ENCODE measurements around the gene LIPC.

LIPC gene

GRCh38 chr15:58549785-58550074 lies 117.9 kb downstream of the LIPC start:
- Histone ChIP-seq H3K36me3 (ENCODE audit: control insufficient read depth, insufficient read depth, low read length) (no peaks in the 10 kb centered on the region), H3K9me3 (ENCODE audit: control insufficient read depth, insufficient read depth, low read depth, low read length) (no peaks in the 10 kb centered on the region), H3K9ac (ENCODE audit: low read length) (no peak overlapping the region), H3K27ac (ENCODE audit: low read depth, low read length) (no peak overlapping the region), H3K4me3 (ENCODE audit: low read depth, low read length) (no peak overlapping the region), H3K4me1 (ENCODE audit: control insufficient read depth, insufficient read depth, low read length) (peaks cover 11% of the 10 kb centered on the region), H3K27me3 (ENCODE audit: control insufficient read depth, insufficient read depth, low read length) (no peaks in the 10 kb centered on the region)

DNA sequence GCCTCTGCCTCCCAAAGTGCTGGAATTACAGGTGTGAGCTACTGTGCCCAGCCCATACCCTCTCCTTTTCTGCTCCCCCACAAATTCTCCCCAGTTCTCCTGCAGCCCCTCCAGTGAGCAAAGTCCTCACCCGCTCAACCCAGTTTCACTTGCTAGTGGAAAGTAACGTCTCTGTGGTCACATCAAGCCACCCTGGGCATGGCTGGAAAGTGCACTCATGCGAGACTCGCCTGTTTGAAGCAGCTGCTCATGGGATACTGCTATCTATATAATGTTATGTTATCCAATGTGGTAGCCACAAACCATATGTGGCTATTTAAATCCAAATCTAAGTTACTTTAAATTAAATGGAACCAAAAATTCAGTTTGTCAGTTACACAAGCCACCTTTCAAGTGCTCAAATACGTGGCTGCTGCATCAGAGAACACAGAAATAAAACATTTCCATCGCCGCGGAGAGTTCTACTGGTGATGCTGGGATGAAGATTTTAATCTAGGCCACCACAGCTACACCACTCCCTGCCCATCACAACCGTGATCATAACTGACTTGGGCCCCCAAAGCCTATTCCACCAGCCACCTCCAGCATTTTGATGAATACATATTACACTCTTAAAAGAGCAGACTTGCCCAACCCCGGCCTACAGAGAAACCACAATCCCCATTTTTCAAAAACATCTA lies 119.4 kb downstream of the LIPC start:
- Histone ChIP-seq H3K36me3 (ENCODE audit: control insufficient read depth, insufficient read depth, low read length) (no peaks in the 10 kb centered on the region), H3K4me1 (ENCODE audit: control insufficient read depth, insufficient read depth, low read length) (peaks cover 21% of the 10 kb centered on the region), H3K9me3 (ENCODE audit: control insufficient read depth, insufficient read depth, low read depth, low read length) (no peaks in the 10 kb centered on the region), H3K4me3 (ENCODE audit: low read depth, low read length) (no peak overlapping the region), H3K27me3 (ENCODE audit: control insufficient read depth, insufficient read depth, low read length) (no peaks in the 10 kb centered on the region), H3K27ac (ENCODE audit: low read depth, low read length) (no peak overlapping the region), H3K9ac (ENCODE audit: low read length) (no peak overlapping the region)

DNA sequence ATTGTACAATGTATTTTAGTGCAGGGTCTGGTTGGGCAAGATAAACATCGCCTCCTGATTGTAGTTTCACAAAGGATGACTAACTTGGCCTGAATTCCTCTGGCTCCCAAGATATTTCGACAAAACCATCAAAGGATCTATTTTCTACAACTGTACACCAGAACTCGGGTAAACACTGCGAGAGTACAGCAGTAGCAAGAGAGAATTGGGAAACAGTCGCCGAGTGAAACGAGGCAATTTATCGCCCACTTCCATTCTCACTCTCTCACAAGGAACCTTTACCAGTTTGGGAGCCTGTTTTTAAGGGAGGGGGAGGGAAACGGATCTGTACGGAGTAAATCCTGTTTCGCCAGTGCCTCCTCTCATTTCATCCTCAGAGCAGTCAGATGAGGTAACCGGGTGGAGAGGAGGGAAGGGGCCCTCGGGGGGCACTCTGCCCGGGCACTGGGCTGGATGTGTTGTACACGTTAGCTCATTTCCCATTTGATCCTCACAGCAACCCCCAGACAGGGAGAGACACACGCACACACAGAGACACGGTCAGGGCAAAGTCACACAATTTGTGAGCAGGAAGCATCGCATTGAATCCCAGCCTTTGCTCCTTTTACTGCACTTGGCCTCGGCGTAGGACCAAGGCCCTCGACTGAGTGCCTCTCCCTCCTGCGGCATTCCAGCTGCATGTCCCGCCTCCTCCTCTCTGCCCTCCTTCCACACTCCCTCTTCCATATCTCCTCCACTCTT lies 120.1 kb downstream of the LIPC start:
- Histone ChIP-seq H3K9ac (ENCODE audit: low read length) (no peak overlapping the region), H3K4me3 (ENCODE audit: low read depth, low read length) (no peak overlapping the region), H3K9me3 (ENCODE audit: control insufficient read depth, insufficient read depth, low read depth, low read length) (no peaks in the 10 kb centered on the region), H3K27me3 (ENCODE audit: control insufficient read depth, insufficient read depth, low read length) (no peaks in the 10 kb centered on the region), H3K4me1 (ENCODE audit: control insufficient read depth, insufficient read depth, low read length) (peaks cover 21% of the 10 kb centered on the region), H3K27ac (ENCODE audit: low read depth, low read length) (no peak overlapping the region), H3K36me3 (ENCODE audit: control insufficient read depth, insufficient read depth, low read length) (no peaks in the 10 kb centered on the region)

GRCh38 chr15:58552505-58553364 lies 120.9 kb downstream of the LIPC start:
- H3K4me3 ChIP-seq (ENCODE audit: low read depth, low read length): no peak overlapping the region
- no peak overlapping the region for H3K9ac ChIP-seq (ENCODE audit: low read length)
- no peak overlapping the region for H3K27ac ChIP-seq (ENCODE audit: low read depth, low read length)
- no peaks in the 10 kb centered on the region for H3K27me3 ChIP-seq (ENCODE audit: control insufficient read depth, insufficient read depth, low read length)
- no peaks in the 10 kb centered on the region for H3K9me3 ChIP-seq (ENCODE audit: control insufficient read depth, insufficient read depth, low read depth, low read length)
- H3K36me3 ChIP-seq (ENCODE audit: control insufficient read depth, insufficient read depth, low read length): no peaks in the 10 kb centered on the region
- peaks cover 21% of the 10 kb centered on the region for H3K4me1 ChIP-seq (ENCODE audit: control insufficient read depth, insufficient read depth, low read length)

DNA sequence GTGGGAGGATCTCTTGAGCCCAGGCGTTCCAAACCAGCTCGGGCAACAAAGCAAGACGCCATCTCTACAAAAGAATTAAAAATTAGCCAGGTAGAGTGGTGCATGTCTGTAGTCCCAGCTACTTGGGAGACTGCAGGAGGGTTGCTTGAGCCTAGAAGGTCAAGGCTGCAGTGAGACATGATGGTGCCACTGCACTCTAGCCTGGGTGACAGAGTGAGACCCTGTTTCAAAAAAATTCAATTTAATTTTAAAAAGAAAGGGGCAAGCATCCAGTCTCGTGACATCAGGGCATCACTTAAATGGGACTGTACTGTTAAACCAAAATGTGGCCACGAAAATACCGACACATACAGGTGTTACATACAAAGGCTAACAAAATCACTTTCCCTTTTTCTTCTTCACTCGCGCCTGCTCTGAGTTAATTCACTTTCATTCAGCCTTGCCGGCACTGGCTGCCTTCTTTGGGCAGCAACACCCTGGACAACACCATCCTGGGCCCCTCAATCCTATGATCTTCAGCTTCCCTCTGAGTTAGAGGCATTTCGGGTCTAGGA lies 121.7 kb downstream of the LIPC start:
- H3K4me3 ChIP-seq (ENCODE audit: low read depth, low read length): no peak overlapping the region
- H3K9ac ChIP-seq (ENCODE audit: low read length): no peak overlapping the region
- H3K27me3 ChIP-seq (ENCODE audit: control insufficient read depth, insufficient read depth, low read length): no peaks in the 10 kb centered on the region
- H3K36me3 ChIP-seq (ENCODE audit: control insufficient read depth, insufficient read depth, low read length): no peaks in the 10 kb centered on the region
- H3K4me1 ChIP-seq (ENCODE audit: control insufficient read depth, insufficient read depth, low read length): peaks cover 21% of the 10 kb centered on the region
- H3K27ac ChIP-seq (ENCODE audit: low read depth, low read length): no peak overlapping the region
- peaks cover 3% of the 10 kb centered on the region; the same call in 1 of the 2 replicates for H3K9me3 ChIP-seq (ENCODE audit: control insufficient read depth, insufficient read depth, low read depth, low read length)

DNA sequence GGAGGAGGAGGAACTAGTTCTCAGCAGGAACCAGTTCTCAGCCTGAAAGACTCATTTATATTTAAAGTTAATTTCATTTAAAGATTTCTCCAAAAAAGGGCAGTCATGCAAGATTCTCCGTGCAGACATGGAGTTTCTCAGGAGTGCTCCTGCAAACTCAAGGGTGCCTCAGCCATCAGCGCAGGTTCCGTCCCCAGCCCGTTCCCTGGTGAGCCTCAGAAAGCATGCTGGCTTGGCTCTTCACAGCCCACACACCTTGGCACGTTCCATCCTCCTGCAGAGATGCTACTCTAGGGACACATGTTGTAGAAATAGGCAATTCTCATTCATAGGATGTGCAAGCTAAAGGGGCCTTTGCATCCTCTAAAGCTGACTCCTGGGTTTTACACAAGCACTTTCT lies 123.0 kb downstream of the LIPC start:
- Histone ChIP-seq H3K4me3 (ENCODE audit: low read depth, low read length) (no peak overlapping the region), H3K9me3 (ENCODE audit: control insufficient read depth, insufficient read depth, low read depth, low read length) (peaks cover 15% of the 10 kb centered on the region), H3K27me3 (ENCODE audit: control insufficient read depth, insufficient read depth, low read length) (no peaks in the 10 kb centered on the region), H3K4me1 (ENCODE audit: control insufficient read depth, insufficient read depth, low read length) (peaks cover 21% of the 10 kb centered on the region), H3K27ac (ENCODE audit: low read depth, low read length) (no peak overlapping the region), H3K9ac (ENCODE audit: low read length) (no peak overlapping the region), H3K36me3 (ENCODE audit: control insufficient read depth, insufficient read depth, low read length) (no peaks in the 10 kb centered on the region)

DNA sequence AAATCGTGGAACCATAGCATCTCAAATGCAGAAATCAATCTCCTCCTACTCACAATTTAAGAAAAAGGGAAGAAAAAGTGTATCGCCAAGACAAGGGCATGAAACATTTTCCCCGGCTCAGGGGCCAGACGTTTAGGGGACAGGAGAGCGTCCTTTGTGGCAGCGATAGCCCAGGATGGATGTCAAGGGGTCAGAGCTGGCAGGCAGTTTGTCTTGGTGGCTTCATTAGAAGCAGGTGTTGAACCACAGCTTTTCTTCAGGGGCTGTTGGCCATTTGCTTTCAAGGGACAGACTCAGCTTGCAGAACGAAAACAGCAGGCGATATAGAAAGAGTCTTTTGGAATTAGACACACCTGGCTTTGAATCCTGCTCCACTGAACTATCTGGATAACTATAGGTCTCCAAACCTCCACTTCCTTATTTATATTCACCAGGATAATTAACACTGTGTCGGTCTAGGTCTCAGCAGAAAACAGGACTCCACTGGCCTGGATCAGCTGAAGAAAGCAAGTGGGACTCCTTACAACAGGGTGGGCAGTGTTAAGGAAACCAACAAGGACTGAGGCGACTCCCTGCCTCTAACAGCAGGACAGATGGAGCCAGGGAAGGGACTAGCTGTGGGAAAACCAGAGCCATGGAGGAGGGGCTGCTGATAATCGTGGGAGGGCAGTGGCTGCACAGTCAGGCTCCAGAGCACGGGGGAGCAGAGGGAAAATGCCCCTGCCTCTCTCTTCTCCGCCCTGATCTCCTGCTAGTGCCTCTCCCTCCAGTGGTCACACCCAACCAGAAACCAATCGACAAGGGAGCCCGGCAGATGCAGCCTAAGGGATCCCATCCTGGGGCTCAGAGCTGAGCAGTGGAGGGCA lies 123.6 kb downstream of the LIPC start:
- Histone ChIP-seq H3K9me3 (ENCODE audit: control insufficient read depth, insufficient read depth, low read depth, low read length) (peaks cover 16% of the 10 kb centered on the region), H3K4me1 (ENCODE audit: control insufficient read depth, insufficient read depth, low read length) (peaks cover 21% of the 10 kb centered on the region), H3K4me3 (ENCODE audit: low read depth, low read length) (no peak overlapping the region), H3K27ac (ENCODE audit: low read depth, low read length) (no peak overlapping the region), H3K9ac (ENCODE audit: low read length) (no peak overlapping the region), H3K27me3 (ENCODE audit: control insufficient read depth, insufficient read depth, low read length) (no peaks in the 10 kb centered on the region), H3K36me3 (ENCODE audit: control insufficient read depth, insufficient read depth, low read length) (no peaks in the 10 kb centered on the region)

DNA sequence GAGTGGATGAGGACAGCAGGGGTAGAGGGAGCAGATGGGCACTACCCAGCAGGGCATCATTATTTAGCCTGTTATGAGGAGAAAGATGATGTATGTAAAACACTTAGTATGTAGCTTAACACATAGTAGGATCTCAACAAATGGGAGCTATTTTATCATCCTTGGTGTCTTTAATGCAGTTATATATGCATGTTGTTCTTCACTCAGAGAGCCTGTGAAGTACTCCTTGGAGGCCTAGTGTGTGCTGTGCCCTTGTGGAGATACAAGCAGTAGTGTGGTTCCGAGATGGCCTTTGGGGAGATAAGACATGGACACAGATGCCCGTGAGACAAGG lies 124.2 kb downstream of the LIPC start:
- Histone ChIP-seq H3K4me3 (ENCODE audit: low read depth, low read length) (no peak overlapping the region), H3K9me3 (ENCODE audit: control insufficient read depth, insufficient read depth, low read depth, low read length) (peaks cover 16% of the 10 kb centered on the region), H3K36me3 (ENCODE audit: control insufficient read depth, insufficient read depth, low read length) (no peaks in the 10 kb centered on the region), H3K4me1 (ENCODE audit: control insufficient read depth, insufficient read depth, low read length) (peaks cover 21% of the 10 kb centered on the region), H3K27ac (ENCODE audit: low read depth, low read length) (no peak overlapping the region), H3K9ac (ENCODE audit: low read length) (no peak overlapping the region), H3K27me3 (ENCODE audit: control insufficient read depth, insufficient read depth, low read length) (no peaks in the 10 kb centered on the region)

DNA sequence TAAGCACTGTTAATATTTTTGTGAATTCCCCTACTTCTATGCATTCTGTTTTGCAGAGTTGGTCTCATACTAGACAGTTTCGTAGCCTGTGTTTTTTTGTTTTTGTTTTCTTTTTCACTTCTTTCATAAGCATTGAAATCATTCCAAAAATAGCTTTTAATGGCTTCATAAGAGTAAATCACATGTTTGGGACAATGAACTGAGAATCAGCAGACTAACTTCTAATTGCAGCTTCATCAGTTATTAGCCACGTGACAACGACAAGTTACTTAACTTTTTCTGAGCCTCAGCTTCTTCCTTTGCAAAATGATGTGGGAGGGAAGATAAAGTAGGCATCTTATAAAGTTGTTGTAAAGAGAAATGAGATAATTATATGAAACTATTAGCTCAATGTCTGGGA lies 124.8 kb downstream of the LIPC start:
- no peak overlapping the region for H3K9ac ChIP-seq (ENCODE audit: low read length)
- H3K4me1 ChIP-seq (ENCODE audit: control insufficient read depth, insufficient read depth, low read length): peaks cover 21% of the 10 kb centered on the region
- peaks cover 16% of the 10 kb centered on the region for H3K9me3 ChIP-seq (ENCODE audit: control insufficient read depth, insufficient read depth, low read depth, low read length)
- no peak overlapping the region for H3K27ac ChIP-seq (ENCODE audit: low read depth, low read length)
- no peaks in the 10 kb centered on the region for H3K27me3 ChIP-seq (ENCODE audit: control insufficient read depth, insufficient read depth, low read length)
- H3K4me3 ChIP-seq (ENCODE audit: low read depth, low read length): no peak overlapping the region
- no peaks in the 10 kb centered on the region for H3K36me3 ChIP-seq (ENCODE audit: control insufficient read depth, insufficient read depth, low read length)

- H3K4me1 ChIP-seq (ENCODE audit: control insufficient read depth, insufficient read depth, low read length): peaks cover 16% of the 10 kb centered on the region; the same call in 1 of the 2 replicates
Observed at GRCh38 chr15:58558777-58559176, 127.0 kb downstream of the LIPC start.

More at GRCh38 chr15:58558777-58559176, 127.0 kb downstream of the LIPC start:
- H3K9me3 ChIP-seq (ENCODE audit: control insufficient read depth, insufficient read depth, low read depth, low read length): peaks cover 16% of the 10 kb centered on the region
- H3K27me3 ChIP-seq (ENCODE audit: control insufficient read depth, insufficient read depth, low read length): no peaks in the 10 kb centered on the region
- H3K27ac ChIP-seq (ENCODE audit: low read depth, low read length): no peak overlapping the region
- H3K4me3 ChIP-seq (ENCODE audit: low read depth, low read length): no peak overlapping the region
- no peaks in the 10 kb centered on the region for H3K36me3 ChIP-seq (ENCODE audit: control insufficient read depth, insufficient read depth, low read length)
- H3K9ac ChIP-seq (ENCODE audit: low read length): no peak overlapping the region

All from HUES6 (cell line).